ENCODE data around the gene UGT2B7. TPM values are rescaled to one million over a fixed set of nuclear protein-coding genes. Genes with fewer than 3 reads are reported as not detected.

UGT2B7 gene
- total and polyA plus RNA-seq, 2 of the 13 experiments (the other 11 are each of a cell fraction or from before 2014, with no cell fraction given), result 26.8 to 41.8 TPM

DNA sequence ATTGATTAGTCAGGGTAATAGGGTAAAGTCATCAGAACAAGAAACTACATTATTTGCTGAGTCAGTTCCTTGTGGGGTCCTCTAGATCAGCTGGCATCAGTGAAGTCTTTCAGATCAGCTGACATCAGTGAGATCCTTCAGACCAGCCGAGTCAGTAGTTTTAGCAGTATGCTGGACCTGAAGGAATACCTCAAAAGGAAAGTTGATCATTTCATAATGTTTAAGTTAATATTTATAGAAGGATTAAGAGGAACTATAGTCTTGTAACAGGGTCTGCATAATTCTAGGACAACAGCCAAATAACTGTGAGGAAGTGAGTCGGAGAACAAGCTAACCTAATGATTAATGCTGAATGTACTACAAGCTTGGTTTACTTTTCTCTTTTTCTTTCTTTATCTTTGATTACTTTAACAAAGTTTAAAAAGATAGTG, 958 bp upstream of the UGT2B7 start (continued):
- TF ChIP-seq RERE (CRISPR knock-in tag; IDR thresholded peaks at IDR 0.05; ENCODE audit: low read depth) (peak; percentile 77), TCF7 (IDR thresholded peaks at IDR 0.05; ENCODE audit: low read depth) (peak; percentile 72), ZNF160 (CRISPR knock-in tag; IDR thresholded peaks at IDR 0.05) (no peak), ETV5 (CRISPR knock-in tag; IDR thresholded peaks at IDR 0.05; ENCODE audit: borderline replicate concordance) (peak; percentile 61; the same call in 1 of the 2 replicates), FOXK1 (CRISPR knock-in tag; IDR thresholded peaks at IDR 0.05; ENCODE audit: borderline replicate concordance, low read depth) (peak; percentile 44; the same call in 1 of the 2 replicates), SOX6 (IDR thresholded peaks at IDR 0.05) (no peak), SOX6 (CRISPR knock-in tag; IDR thresholded peaks at IDR 0.05) (peak; percentile 83), THAP11 (CRISPR knock-in tag; IDR thresholded peaks at IDR 0.05) (peak; percentile 52; the same call in 1 of the 2 replicates), HNF4A (CRISPR knock-in tag; IDR thresholded peaks at IDR 0.05) (peak; percentile 46), PAXIP1 (CRISPR knock-in tag; conservative IDR thresholded peaks at IDR 0.05) (peak; percentile 81), ZNF644 (CRISPR knock-in tag; IDR thresholded peaks at IDR 0.05; ENCODE audit: low read depth) (no peak), SALL1 (CRISPR knock-in tag; IDR thresholded peaks at IDR 0.05) (peak; percentile 53; the same call in 1 of the 2 replicates), CREM (IDR thresholded peaks at IDR 0.05) (peak; percentile 72), CREM (CRISPR knock-in tag; IDR thresholded peaks at IDR 0.05) (no peak), CBX5 (CRISPR knock-in tag; IDR thresholded peaks at IDR 0.05; ENCODE audit: borderline replicate concordance) (no peak), JUND (CRISPR knock-in tag; IDR thresholded peaks at IDR 0.05) (peak; percentile 68; the same call in 1 of the 2 replicates), JUN (CRISPR knock-in tag; IDR thresholded peaks at IDR 0.05) (no peak)
- TF ChIP-seq, protein P1, sequence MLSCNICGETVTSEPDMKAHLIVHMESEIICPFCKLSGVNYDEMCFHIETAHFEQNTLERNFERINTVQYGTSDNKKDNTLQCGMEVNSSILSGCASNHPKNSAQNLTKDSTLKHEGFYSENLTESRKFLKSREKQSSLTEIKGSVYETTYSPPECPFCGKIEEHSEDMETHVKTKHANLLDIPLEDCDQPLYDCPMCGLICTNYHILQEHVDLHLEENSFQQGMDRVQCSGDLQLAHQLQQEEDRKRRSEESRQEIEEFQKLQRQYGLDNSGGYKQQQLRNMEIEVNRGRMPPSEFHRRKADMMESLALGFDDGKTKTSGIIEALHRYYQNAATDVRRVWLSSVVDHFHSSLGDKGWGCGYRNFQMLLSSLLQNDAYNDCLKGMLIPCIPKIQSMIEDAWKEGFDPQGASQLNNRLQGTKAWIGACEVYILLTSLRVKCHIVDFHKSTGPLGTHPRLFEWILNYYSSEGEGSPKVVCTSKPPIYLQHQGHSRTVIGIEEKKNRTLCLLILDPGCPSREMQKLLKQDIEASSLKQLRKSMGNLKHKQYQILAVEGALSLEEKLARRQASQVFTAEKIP (CRISPR knock-in tag; IDR thresholded peaks at IDR 0.05; ENCODE audit: borderline replicate concordance), result no peak
- TF ChIP-seq, protein P2, sequence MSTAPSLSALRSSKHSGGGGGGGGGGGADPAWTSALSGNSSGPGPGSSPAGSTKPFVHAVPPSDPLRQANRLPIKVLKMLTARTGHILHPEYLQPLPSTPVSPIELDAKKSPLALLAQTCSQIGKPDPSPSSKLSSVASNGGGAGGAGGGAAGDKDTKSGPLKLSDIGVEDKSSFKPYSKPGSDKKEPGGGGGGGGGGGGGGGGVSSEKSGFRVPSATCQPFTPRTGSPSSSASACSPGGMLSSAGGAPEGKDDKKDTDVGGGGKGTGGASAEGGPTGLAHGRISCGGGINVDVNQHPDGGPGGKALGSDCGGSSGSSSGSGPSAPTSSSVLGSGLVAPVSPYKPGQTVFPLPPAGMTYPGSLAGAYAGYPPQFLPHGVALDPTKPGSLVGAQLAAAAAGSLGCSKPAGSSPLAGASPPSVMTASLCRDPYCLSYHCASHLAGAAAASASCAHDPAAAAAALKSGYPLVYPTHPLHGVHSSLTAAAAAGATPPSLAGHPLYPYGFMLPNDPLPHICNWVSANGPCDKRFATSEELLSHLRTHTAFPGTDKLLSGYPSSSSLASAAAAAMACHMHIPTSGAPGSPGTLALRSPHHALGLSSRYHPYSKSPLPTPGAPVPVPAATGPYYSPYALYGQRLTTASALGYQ (CRISPR knock-in tag; IDR thresholded peaks at IDR 0.05), result peak; percentile 81; the same call in 1 of the 2 replicates
